ENCODE measurements around the gene ARL5C.

Gene ARL5C

DNA sequence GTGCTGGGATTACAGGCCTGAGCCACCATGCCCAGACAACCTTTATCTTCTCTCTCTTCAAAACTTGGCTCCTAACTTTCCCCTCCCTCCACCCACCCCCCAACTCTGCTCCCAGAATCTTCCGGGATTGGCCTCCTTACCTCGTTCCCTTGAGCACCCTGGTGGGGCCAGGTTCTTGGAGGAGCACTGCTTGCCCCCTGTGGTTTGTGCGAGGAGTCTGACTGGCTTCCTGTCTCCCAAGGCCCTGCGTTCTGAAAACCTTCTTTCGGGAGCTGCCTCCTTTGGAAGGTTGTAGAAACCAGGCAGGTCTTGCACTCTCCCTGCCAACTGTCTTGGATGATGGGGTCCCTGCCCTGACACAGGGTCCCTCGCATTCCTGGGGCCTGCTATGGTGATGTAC, 34.3 kb downstream of the ARL5C start:
- no peak for TF ChIP-seq TAF1 (IDR thresholded peaks at IDR 0.05; ENCODE audit: borderline replicate concordance, insufficient read depth, low read length)
- no peak for TF ChIP-seq SIN3A (IDR thresholded peaks at IDR 0.05; ENCODE audit: borderline replicate concordance, insufficient read depth, low read length)

DNA sequence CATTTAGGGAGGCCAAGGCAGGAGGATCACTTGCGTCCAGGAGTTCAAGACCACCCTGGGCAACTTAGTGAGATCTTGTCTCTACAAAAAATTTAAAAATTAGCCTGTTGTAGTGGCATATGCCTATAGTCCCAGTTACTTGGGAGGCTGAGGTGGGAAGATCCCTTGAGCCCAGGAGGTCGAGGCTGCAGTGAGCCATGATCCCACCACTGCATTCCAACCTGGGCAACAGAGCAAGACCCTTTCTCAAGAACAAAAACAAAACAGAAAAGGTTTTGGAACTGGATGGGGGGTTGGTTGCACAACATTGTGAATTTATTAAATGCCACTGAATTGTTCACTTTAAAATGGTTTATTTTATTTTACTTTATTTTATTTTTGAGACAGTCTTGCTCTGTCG, 35.8 kb downstream of the ARL5C start:
- no peak for TF ChIP-seq FOXP2 (optimal IDR thresholded peaks at IDR 0.05; ENCODE audit: borderline replicate concordance, extremely low read depth, extremely low read length, insufficient read depth)
- TF ChIP-seq POLR2AphosphoS5 (IDR thresholded peaks at IDR 0.05; ENCODE audit: low read depth, low read length), result no peak
- no peak for TF ChIP-seq TAF1 (IDR thresholded peaks at IDR 0.05; ENCODE audit: borderline replicate concordance, insufficient read depth, low read length)
- TF ChIP-seq REST (IDR thresholded peaks at IDR 0.05; ENCODE audit: insufficient read depth in 1 of 2, low read depth in 2 of 2, low read length in 2 of 2), result no peak
- no peak for TF ChIP-seq SIN3A (IDR thresholded peaks at IDR 0.05; ENCODE audit: borderline replicate concordance, insufficient read depth, low read length)

DNA sequence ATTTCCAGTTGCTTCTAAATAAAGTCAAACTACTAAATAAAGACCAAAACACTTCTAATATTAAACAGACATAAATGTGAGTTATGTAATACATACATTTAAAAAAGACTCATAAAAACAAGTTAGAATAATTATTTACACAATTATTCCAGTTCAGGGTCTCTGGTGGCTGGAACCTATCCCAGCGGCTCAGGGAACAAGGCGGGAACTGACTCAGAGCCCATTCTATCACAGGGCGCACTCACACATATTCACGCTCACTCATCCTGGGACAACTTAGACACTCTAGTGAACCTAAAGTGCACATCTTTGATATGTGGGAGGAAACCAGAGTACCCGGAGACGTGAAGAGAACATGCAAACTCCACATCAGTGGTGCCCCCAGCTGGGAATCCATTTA, 39.5 kb downstream of the ARL5C start:
- TF ChIP-seq FOXP2 (optimal IDR thresholded peaks at IDR 0.05; ENCODE audit: borderline replicate concordance, extremely low read depth, extremely low read length, insufficient read depth) (no peak), TAF1 (IDR thresholded peaks at IDR 0.05; ENCODE audit: borderline replicate concordance, insufficient read depth, low read length) (no peak), REST (IDR thresholded peaks at IDR 0.05; ENCODE audit: insufficient read depth in 1 of 2, low read depth in 2 of 2, low read length in 2 of 2) (no peak), SIN3A (IDR thresholded peaks at IDR 0.05; ENCODE audit: borderline replicate concordance, insufficient read depth, low read length) (no peak), POLR2AphosphoS5 (IDR thresholded peaks at IDR 0.05; ENCODE audit: low read depth, low read length) (no peak)

- TF ChIP-seq REST (IDR thresholded peaks at IDR 0.05; ENCODE audit: insufficient read depth in 1 of 2, low read depth in 2 of 2, low read length in 2 of 2) (no peak), POLR2AphosphoS5 (IDR thresholded peaks at IDR 0.05; ENCODE audit: low read depth, low read length) (no peak), TAF1 (IDR thresholded peaks at IDR 0.05; ENCODE audit: borderline replicate concordance, insufficient read depth, low read length) (no peak), FOXP2 (optimal IDR thresholded peaks at IDR 0.05; ENCODE audit: borderline replicate concordance, extremely low read depth, extremely low read length, insufficient read depth) (no peak), SIN3A (IDR thresholded peaks at IDR 0.05; ENCODE audit: borderline replicate concordance, insufficient read depth, low read length) (no peak)
These were observed 40.7 kb downstream of the ARL5C start for GRCh38 chr17:39125143-39125875.

DNA sequence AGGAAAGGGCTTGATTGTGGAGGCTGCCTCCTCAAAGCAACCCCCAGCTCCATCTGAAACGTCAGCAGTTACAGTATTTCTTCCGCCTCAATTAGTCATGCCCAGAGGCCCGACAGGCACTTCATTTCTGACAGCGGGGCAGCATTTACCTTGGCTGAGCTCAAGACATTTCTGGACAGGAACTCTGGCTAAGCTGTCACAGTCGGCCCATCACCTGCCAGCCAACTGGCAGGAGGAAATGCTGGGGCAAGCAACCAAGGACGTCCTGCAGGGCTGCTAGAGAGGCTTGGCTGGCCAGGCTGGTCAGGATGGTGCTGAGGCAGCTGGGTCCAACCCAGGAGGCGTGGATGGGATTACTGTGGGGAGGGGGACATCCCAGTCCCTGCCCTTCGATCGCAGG, 42.3 kb downstream of the ARL5C start:
- no peak for TF ChIP-seq SIN3A (IDR thresholded peaks at IDR 0.05; ENCODE audit: borderline replicate concordance, insufficient read depth, low read length)
- TF ChIP-seq REST (IDR thresholded peaks at IDR 0.05; ENCODE audit: insufficient read depth in 1 of 2, low read depth in 2 of 2, low read length in 2 of 2), result no peak

Data from PFSK-1 (cell line).